GM18520 (cell line): Measurements from ENCODE around the gene RSPRY1.
A peak's percentile ranks its signal among the peaks of the same experiment; 100 is the strongest.

Source experiments
- ATAC-seq: cut with Tn5 transposase; IDR thresholded peaks from one replicate; pipeline ENCODE4 v1.9.1; 2021; ENCODE audit not compliant: unreplicated experiment

RSPRY1 gene

DNA sequence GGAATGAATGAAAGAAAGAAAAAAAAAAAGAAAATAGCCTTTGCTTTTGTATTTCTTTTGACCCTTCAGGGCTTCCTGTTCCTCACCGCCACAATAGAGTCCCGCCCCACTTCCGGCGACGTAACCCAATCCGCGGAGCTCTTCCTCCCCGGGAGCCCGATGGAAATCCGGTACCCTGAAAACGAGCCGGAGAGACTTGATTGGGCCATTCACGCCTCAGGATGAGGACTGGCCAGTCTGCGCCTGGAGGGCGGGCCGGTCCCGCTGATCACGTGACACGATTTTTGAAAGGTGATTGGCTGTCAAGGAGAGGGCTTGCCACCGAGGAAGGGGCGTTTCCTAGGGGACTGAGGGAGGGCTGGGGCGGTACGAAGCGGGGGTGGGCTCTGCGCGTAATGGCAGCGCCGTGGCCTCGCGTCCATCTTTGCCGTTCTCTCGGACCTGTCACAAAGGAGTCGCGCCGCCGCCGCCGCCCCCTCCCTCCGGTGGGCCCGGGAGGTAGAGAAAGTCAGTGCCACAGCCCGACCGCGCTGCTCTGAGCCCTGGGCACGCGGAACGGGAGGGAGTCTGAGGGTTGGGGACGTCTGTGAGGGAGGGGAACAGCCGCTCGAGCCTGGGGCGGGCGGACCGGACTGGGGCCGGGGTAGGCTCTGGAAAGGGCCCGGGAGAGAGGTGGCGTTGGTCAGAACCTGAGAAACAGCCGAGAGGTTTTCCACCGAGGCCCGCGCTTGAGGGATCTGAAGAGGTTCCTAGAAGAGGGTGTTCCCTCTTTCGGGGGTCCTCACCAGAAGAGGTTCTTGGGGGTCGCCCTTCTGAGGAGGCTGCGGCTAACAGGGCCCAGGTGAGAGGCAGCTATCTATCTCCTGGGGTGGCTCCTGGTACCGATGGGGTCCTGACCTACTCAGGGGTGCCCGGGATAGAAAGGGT is at the start of gene RSPRY1, which contains the start of gene PSME3IP1:
Gene RSPRY1, plus strand, starts transcription at position 385 of the 927 bp plus-strand sequence. CDS start 18,330 bp downstream, outside the sequence.
Gene PSME3IP1, minus strand, starts transcription at position 95 of the 927 bp plus-strand sequence. CDS start 12,185 bp downstream, outside the sequence.
- ATAC-seq: peak; percentile 86

DNA sequence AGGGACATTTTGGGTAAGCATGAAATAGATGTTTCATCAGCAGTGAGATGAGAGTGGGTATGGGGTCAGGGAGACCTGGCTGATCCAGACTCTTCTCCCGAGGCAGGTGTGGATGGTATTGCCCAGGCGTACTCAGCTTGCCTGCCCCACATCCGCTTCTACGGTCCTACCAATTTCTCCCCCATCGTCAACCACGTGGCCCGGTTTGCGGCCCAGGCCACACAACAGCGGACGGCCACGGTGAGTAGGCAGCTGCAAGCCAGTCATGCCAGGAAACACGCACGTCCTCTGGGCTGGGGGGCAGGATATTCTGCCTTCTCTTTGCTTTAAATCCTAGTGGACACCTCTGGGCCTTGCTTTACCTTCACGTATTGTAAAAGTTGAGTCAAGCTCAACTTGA is 49.1 kb upstream of the RSPRY1 start:
- no peak for ATAC-seq

DNA sequence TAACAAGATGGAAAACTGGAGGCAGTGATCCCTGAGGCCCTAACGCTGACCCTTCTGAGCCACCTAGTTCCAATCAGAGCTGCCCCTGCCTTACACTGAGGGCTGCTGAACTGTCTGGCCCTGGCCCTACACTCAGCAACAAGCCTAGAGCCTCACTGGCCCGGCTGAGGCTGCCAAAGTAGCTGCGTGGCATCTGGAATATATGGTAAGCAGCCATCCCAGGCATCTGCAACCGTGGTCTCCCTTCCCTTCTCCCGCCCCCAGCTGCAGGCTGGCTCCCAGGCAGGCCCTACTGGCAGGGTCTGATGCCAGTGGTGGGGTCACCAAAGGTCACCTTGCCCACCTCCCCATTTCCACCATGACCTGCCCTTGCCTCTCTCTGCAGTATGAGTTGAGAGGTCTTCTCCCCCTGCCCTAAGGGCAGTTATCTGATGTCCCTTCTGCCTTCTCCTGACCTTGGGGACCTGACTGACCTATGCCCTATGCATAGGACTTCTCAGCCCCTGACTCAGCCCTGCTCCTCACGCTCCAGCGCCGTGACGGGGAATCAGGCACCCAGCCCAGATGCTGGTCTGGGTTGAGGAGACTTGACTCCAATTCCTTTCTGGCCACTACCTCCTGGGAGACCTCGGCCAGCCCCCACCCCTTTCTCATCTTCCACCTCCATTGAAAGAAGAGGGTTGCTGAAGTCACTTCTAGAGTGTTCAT is 48.4 kb upstream of the RSPRY1 start:
- ATAC-seq: no peak

DNA sequence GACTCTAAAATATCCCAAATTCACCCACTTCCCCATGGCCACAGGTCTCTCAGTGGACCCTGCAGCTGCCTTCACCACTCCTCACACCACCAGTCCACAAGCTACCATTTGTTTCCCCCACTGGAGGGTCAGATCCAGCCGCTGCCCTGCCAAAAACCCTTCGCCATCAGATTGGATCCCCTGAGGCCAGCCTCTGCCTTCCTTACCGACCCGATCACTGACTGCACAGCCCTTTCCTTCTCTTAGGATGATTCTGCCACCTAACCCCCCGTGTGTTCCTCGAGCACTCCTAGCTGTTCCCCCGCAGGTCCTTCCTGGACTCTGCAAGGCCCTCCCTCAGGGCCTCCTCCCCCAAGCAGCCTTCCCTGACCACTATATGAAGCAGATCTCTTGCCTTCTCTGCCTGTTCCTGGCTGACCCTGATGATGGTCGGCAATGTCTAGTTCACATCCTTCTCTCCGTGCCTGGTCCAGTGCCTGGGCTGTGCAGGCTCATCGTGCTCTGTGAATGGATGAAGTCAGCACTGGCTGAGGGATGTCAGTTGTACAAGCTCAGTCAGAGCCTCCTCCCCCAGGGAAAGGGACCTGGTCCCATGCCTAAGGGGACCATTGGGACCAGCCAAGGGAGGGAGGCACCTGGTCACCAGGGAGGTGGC is 47.7 kb upstream of the RSPRY1 start:
- no peak for ATAC-seq

DNA sequence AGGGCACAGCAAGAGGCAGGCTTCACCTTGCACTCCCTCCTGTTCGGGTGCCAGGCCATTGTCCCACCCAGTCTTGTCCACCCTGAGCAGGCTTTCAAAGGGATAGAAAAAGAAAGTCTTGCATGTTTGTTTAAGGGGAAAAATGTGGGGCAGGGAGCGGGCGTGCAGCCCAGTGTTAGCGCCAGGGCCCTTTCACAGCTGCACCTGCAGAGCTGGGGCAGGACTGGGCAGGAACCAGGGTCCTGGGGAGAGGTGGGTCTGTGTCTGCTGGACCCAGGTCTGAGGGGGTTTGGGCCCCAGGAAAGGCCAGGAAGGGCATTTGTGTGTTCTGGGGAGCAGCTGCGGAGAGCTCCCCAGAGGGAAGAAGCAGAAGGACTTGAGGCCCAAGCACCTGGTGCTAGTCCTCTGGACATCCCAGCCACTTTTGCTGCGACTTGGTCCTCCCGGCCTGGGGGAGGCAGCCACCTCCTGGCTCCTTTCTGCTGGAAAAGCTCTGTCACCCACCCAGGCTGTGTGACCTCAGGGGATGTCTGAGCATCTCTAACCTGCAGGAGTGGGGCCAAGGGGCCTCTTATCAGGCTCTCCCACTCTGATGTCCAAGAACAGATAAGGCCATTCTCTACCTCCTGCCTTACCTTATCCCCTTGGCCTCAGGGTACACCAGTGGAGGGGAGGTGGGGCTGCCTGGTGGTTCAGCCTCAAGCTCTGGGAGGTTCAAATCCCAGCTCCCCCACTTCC is 45.0 kb upstream of the RSPRY1 start:
- ATAC-seq: no peak

DNA sequence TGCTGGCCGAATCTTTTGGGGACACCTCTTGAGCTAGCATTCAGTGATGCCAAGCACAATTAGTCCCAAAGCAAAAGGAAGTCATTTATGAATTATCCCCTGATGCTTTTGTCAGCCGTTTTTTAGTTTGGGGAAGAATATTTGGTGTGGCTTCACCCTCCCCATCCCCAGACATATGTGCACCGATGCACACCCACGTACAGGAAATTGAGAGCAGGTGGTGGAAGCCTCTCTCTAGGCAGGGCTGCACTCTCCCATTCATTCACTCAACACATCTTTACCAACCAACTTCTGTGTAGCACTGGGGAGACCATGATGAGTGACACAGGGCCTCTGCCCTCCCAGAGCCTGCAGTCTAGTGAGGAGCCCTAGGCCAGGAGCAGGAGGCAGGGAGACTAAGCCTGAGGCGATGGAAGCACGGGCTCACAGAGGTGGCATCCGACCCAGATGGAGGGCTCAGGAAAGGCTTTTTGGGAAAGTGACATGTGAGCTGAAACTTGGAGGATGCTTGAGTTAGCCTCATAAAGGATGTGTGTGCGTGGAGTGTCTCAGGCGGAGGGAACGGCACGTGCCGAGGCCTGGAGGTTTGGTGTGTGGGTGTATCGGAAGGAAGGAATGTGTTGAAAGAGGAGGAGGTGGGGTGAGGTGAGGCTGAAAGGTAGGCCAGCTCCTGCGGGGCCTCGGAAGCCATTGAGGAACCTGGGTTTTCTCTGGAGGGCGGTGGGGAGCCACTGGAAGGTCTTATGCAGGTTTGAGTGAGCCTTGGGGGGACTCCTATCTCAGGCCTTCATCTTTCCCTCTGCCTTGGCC is 44.1 kb upstream of the RSPRY1 start:
- ATAC-seq: no peak

DNA sequence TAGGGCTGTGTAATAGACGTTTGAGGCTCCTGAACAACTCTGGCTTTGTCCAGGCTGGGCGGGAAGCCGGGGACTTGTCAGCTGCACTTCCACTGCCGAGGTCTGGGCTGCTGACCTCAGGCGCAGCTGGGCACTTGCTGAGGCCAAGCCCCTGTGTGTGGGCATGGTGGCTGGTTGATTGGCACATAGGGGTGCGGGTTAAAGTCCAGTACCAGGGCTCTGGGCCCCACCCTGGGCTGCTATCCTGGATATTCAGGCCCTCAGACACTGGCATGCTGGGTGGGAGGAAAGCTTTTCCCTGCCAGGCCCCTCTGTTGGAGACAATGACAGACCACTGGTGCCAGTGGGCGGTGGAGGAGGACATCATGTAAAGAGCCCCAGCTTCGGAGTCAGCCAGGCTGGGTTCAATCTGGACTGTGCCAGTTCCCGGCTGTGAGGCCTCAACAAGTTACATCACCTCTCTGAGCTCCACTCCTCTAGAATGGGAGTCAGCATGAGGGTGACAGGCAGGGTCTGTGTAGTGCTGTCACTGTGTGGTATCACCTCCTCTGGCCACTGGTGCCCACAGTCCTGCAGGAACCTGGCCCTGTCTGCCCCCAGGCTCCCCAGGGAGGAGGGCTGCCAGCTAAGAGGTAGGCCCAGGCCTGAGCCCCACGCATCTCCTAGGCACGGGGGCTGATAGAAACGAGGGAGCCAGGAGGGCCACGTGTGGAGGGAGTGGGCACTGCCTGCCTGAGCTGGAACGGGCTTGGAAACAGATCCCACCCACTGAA is 42.8 kb upstream of the RSPRY1 start:
- ATAC-seq: no peak

DNA sequence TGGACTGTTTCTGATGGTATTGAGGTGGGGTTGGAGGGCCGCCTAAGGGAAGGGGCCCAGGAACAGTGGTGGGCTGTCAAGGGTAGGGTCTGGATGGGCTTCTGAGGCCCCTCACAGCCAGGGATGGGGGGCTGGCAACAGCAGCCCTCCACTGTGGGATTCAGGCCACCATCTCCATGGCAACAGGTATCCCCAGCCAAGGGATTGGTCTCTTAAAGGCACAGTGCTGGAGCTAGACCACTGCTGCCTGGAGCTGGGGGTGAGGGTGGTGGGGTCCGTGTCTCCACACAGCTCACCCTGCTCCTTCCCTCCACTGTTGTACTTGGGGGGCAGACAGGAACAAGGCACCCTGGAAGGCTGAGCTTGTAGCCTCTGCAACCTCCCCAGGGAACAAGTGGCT is 42.1 kb upstream of the RSPRY1 start:
- no peak for ATAC-seq

DNA sequence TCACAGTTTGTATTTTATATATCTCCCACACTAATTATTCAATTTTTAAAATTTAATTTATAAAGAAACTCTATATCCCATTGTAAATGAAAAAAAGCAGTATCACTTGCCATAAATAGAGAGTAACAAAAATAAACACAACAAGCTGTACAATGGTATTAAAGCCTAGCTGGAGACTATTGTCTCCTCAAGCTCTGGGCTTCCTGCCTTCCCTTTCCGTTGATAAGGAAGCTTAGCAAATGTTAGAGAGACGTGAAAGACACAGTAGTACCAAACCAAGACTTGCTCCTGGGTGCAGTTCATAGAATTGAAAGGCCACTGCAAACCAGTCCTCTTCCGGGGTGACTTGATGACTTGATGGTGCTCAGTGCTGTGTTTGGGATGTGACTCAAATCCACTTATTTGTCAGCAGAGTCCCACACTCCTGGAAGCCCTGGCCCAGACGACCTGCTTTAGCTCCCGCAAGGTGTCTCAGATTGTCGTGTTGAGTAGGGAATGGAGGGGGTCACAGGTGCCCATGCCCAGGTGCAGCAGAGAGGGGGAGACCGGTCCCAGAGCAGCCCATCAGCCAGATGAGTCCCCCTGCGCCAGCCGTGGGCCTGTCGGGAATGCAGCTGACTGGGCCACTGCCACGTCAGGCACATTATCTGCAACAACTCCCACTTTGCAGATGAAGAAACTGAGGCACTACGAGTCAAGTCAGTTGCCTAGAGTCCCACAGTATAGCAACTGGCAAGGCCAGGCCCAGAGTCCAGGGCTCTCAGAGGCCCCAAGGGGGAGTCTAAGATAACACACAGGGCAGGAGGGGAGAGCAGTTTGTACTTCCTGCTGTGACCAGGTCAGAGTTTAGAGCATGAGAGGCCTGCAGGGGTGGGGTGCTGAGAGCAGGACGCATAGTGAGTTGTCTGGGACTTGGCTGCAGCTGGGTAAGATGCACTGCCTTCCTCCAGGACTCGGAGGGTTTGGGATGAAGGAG is 40.8 kb upstream of the RSPRY1 start:
- no peak for ATAC-seq

DNA sequence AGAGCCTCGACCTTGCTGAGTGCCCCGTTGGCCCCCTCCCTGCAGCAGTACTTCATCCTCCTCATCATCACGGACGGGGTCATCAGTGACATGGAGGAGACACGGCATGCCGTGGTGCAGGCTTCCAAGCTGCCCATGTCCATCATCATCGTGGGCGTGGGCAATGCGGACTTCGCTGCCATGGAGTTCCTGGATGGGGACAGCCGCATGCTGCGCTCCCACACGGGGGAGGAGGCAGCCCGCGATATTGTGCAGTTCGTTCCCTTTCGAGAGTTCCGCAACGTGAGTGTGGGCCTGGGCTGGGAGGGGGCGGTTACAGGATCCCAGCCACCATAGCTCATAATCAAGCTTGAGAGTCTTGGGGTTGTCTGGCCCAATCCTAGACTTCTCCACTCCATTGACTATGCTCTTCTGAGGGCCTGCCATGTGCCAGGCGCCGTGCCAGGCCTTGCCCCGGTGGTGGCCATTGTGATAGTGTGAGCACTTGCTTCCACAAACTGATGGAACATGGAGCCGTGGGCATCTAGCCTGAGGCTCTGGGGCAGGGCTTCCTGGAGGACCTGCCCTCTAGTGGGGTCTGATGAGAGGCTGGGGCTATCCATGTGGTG is 40.0 kb upstream of the RSPRY1 start:
- no peak for ATAC-seq

DNA sequence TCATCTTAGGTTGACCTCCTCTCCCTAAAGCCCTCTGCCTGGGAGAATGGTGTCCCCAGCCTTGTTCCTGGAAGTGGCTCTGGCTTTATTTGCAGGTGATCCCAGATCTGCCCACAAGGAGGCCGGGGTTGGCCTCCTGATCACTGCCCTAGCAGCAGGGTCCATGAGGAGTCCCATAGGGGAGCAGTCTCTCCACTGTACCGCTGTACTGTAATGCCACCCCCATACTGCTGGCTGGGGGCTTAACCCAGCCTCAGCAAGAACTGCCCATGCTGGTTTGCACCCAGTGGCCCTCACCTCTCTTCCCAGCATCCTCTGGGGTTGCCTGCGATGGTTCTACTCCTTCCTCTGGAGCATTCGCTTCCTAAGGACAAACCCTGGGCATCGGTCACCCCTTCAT is 39.4 kb upstream of the RSPRY1 start:
- ATAC-seq: no peak

DNA sequence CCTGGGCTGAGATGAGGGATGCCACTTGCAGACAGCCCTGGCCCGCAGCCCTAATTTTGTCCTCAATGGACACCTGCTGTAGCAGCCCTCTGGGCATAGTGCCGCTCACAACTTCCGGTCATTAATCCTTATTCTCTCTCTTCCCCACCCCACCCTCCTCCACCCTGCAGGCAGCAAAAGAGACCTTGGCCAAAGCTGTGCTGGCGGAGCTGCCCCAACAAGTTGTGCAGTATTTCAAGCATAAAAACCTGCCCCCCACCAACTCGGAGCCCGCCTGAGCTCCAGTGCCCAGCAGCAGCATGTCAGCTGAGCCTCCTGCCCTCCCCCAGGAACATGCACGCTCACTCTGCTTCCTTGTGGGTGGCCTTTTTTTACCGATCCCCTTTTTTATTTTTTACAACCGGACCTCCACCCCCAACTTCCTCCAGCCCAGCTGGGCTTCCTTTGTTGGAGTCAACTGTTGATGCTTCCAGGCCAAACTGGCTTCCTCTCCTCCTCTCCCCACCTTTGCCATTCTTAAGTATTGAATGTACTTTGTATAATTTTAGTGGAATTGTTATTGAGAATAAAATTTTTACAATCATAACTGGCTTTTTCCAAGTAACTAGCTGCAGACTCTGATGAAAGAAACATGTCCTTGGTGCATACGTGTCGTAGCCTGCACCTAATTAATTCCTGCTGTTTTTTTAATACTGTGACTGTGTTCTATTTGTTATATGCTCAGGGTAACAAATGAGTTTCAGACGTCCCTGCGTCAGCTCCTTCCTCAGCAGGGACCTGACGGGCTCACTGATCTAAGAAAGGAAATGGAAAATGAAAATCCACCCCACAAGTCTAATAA is 38.5 kb upstream of the RSPRY1 start:
- no peak for ATAC-seq

DNA sequence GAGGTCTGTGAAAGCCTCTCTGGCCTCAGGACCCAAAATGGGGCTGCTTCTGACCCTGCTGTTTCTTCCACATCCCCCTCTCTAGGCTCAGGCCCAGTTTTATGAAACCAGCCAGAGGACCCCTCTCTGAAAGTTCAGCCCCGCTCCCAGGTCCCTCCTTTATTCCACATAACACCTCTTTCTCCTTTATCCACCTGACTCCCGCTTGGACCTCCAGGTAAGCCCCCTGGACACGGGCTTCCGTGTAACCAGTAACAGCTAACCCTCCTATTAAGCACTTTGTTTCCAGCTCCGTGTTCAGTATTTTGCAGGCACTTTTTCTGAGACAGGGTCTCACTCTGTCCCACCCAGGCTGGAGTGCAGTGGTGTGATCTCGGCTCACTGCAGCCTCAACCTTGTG is 37.6 kb upstream of the RSPRY1 start:
- ATAC-seq: no peak

DNA sequence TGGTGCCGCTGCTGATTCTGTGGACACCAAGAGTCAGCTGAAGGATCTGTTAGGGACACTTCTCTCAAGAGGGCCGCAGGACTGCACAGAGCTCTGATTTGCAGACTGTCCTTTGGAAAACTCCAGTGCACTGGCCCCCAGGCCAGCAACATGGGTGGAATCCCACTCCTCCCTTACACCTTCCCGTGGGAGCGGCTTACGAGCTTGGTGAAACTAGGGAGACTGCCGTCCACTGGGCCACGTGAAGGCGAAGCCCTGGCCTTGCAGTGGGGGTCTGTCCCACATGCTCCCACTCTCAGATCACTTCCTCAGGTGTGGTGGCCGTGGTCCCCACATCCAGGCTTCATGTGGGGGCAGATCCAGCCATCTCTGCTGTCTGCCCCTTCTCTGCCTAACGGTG is 36.7 kb upstream of the RSPRY1 start:
- ATAC-seq: no peak

DNA sequence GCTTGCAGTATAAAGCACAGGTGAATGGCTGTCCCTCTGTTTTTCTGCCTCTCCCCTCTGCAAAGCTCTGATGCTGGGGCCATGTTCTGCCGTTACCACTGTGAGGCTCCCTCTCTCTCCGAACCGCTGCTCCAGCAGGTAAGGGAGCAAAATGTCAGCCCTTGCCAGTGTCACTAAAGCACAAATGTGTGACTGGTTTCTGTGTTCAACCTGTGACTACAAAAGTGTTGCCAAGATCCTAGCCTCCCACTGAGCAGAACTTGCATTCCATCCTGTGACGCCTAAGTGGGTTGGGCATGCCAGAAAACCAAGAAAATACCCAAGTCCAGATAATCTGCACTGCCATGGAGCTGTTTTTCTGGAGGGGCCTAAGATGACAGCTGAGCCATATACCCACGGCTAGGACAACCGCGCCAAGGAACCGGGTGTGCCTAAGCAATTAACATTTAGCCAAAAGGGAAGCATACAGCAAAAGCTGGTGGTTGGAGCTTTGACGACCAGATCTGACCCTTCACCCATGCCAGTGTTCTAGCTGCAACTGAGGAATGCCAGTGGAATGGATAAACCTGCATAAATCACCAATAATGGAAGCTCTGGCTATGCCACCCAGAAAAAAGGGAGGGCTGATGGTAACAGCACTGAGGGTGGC is 35.3 kb upstream of the RSPRY1 start:
- ATAC-seq: no peak

DNA sequence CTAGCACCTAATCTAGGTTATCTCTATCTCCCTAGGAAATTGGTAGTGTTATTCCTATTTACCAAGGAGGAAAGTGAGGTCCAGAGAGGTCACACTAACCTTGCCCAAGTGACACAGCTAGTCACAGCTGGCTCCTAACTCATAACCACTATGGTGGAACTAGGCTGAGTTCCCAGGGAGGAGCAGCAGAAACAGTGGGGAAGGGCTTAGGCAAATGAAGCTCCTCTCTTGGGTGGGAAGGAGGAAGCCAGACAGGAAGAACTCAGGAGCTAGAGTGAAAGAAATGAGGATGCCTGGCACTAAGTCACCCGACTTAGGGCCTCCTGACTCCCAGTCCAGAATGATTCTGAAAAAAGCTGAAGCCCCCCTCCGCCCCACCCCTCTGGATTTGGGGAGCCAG is 34.8 kb upstream of the RSPRY1 start:
- no peak for ATAC-seq
